Measurements from ENCODE around the gene DIRAS2. TPM values are rescaled to one million over a fixed set of nuclear protein-coding genes. Genes with fewer than 3 reads are reported as not detected.

Gene DIRAS2
- total and polyA plus RNA-seq, 2 of the 13 experiments (the other 11 are each of a cell fraction or from before 2014, with no cell fraction given) = not detected

DNA sequence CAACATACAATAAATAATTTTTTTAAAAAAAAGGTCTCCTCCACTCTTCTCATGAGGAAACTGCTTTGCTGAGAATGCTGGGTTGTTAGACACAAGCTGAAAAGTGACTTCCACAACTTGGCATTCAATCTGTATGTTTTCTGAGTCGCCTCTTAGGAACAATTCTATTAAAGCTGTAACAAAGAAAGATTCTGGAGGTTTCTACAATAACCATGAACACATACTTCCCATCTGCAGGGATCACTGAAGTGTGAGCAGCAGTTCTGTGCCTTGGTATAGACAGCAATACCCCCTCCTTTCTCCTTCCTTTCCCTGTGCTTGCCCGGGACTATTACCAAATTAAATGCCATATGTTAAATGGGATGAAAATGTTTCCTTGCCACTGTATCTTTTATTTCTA, 1.5 kb downstream of the DIRAS2 start:
- FAIRE-seq (no peak), ATAC-seq (no peak), DNase-seq (ENCODE audit: low spot score) (no peak)
- Histone ChIP-seq H3K4me1 (ENCODE audit: insufficient read depth, low read length) (no peaks in the 10 kb centered on the region), H3K79me2 (ENCODE audit: insufficient read depth, low read length) (no peaks in the 10 kb centered on the region), H4K20me1 (ENCODE audit: insufficient read depth, low read length) (no peaks in the 10 kb centered on the region), H2AFZ (ENCODE audit: low read length) (no peak overlapping the region), H3K4me2 (ENCODE audit: low read depth, low read length) (no peak overlapping the region), H3K27ac (ENCODE audit: extremely low read length, insufficient read depth, low read length) (no peak overlapping the region), H3K36me3 (replicated peaks in 1 of 2; ENCODE audit: control insufficient read depth in 1 of 2, insufficient read depth in 2 of 2, low read length in 2 of 2) (no peaks in the 10 kb centered on the region), H3K9me3 (ENCODE audit: low read length) (no peaks in the 10 kb centered on the region), H3K9ac (ENCODE audit: insufficient read depth, low read depth, low read length) (no peak overlapping the region), H3K4me3 (replicated peaks in 1 of 3; ENCODE audit: insufficient read depth in 1 of 3, low read depth in 2 of 3, low read length in 3 of 3) (no peak overlapping the region), H3K27me3 (ENCODE audit: control insufficient read depth in 1 of 2, insufficient read depth in 2 of 2, low read length in 2 of 2) (no peaks in the 10 kb centered on the region; a peak in 1 of 5 replicates)
- no TSS peak for BruUV-seq (replicated peaks)
- TF ChIP-seq ZSCAN29 (CRISPR knock-in tag; conservative IDR thresholded peaks at IDR 0.05) = no peak
- TF ChIP-seq ZSCAN21 (CRISPR knock-in tag; IDR thresholded peaks at IDR 0.05; ENCODE audit: borderline replicate concordance) = no peak
- no peak for TF ChIP-seq NFIB (CRISPR knock-in tag; IDR thresholded peaks at IDR 0.05; ENCODE audit: borderline replicate concordance)
- TF ChIP-seq ZMYM2 (CRISPR knock-in tag; IDR thresholded peaks at IDR 0.05) = no peak
- TF ChIP-seq ZNF569 (CRISPR knock-in tag; IDR thresholded peaks at IDR 0.05; ENCODE audit: borderline replicate concordance) = no peak
- TF ChIP-seq KLF16 (CRISPR knock-in tag; IDR thresholded peaks at IDR 0.05) = no peak
- TF ChIP-seq NFATC3 (CRISPR knock-in tag; IDR thresholded peaks at IDR 0.05) = no peak
- no peak for TF ChIP-seq ZNF101 (CRISPR knock-in tag; IDR thresholded peaks at IDR 0.05; ENCODE audit: borderline replicate concordance, low read depth)
- TF ChIP-seq, protein P1, sequence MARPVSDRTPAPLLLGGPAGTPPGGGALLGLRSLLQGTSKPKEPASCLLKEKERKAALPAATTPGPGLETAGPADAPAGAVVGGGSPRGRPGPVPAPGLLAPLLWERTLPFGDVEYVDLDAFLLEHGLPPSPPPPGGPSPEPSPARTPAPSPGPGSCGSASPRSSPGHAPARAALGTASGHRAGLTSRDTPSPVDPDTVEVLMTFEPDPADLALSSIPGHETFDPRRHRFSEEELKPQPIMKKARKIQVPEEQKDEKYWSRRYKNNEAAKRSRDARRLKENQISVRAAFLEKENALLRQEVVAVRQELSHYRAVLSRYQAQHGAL (CRISPR knock-in tag; IDR thresholded peaks at IDR 0.05; ENCODE audit: not compliant biosample characterization) = no peak
- TF ChIP-seq ZNF468 (CRISPR knock-in tag; IDR thresholded peaks at IDR 0.05) = no peak
- no peak for TF ChIP-seq RNF2 (conservative IDR thresholded peaks at IDR 0.05; ENCODE audit: low read depth)
- intact Hi-C loops (cut with micrococcal nuclease; ENCODE audit: unreplicated experiment) (no loop called here), in situ Hi-C loops (cut with HindIII; ENCODE audit: extremely low pct_ligation_motif_present, low pct_unique_long_range_greater_than_20kb) (no loop called here)
- 0% methylated on average over 2 of the region's 2 CpGs for WGBS (ENCODE audit: low lambda C conversion rate)
- POLR2A ChIA-PET = no interaction called here
- CTCF ChIA-PET (ENCODE audit: low intra/inter-chr PET ratio, low total read pairs) = no interaction called here
